Ramos (cell line): ENCODE measurements around the gene ALKBH4.
"Not testable (repeated sequence)": the region's sequence is repeated elsewhere in the genome, so short reads cannot be mapped to it uniquely, and the experiment has no call there.

Experiments used
- in situ Hi-C: fragments of 300-500 bp; cut with MboI; formaldehyde crosslinking; loops from one replicate; pipeline ENCODE4 v1.14.3; 2022; ENCODE audit warnings: low sequenced_read_pairs; ENCODE audit not compliant: unreplicated experiment

Gene ALKBH4, protein sequence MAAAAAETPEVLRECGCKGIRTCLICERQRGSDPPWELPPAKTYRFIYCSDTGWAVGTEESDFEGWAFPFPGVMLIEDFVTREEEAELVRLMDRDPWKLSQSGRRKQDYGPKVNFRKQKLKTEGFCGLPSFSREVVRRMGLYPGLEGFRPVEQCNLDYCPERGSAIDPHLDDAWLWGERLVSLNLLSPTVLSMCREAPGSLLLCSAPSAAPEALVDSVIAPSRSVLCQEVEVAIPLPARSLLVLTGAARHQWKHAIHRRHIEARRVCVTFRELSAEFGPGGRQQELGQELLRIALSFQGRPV

DNA sequence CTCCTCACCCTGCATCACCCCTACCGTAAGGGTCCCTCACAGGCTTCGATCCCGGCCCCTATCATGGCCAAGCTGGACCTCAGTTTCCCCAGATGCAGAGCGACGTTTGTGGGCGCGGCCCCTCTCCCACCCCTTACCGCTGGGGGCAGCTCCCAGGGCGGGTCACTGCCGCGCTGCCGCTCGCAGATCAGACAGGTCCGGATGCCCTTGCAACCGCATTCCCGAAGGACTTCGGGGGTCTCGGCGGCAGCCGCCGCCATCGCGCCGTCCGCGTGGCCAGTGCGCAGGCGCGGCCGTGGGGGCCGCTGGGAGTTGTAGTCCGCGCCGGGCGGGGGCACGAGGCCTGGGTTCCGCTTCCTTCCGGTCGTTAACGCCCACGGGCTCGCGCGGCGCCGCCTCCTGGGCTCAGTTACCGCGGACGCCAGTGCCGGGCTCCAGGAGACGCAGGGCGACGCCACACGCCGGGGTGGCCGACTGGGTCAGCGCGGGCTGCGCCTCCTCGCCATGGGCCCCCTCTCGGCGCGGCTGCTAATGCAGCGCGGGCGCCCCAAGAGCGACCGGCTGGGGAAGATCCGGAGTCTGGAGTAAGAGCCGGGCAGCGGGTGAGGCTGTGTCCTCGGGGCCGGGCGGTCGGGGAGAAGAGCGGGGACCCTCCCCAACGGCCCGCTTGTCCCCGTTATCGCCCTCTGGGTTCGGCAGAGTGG, at the start of gene ALKBH4, which contains the start of gene LRWD1:
ALKBH4 (minus strand) TSS at position 287 of the 704 bp plus-strand sequence; CDS start at position 260, 27 bp downstream.
LRWD1 (plus strand) TSS at position 408 of the 704 bp plus-strand sequence; CDS start at position 505, 97 bp downstream.
- in situ Hi-C loops: loop anchor here (25.0 kb wide), 2 partner anchors 273 to 1602 kb away; partner anchors contain the start of genes FAM185A, SLC12A9 and TRIP6

DNA sequence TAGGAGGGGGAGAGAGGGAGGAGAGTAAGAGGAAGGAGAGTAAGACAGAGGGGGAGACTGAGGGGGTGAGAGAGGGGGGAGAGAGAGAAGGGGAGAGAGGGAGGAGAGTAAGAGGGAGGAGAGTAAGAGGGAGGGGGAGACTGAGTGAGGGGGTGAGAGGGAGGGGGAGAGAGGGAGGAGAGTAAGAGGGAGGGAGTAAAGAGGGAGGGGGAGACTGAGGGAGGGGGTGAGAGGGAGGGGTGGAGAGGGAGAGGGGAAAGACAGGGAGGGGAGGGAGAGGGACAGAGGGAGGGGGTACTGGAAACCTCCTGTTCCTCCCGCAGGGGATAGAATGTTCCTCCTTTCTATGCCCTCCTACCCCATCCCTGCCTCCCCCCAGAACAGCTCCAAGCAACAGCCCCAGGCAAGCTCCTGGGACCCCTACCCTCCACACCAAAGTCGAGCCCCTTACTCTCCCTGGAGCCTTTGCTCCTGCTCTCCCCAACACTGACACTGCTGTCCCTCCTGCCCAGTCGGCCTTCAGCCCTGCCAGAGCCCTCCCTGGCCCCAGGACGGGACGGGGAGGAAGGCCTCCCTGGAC, 48.1 kb upstream of the ALKBH4 start:
- in situ Hi-C loops: not testable (repeated sequence)

DNA sequence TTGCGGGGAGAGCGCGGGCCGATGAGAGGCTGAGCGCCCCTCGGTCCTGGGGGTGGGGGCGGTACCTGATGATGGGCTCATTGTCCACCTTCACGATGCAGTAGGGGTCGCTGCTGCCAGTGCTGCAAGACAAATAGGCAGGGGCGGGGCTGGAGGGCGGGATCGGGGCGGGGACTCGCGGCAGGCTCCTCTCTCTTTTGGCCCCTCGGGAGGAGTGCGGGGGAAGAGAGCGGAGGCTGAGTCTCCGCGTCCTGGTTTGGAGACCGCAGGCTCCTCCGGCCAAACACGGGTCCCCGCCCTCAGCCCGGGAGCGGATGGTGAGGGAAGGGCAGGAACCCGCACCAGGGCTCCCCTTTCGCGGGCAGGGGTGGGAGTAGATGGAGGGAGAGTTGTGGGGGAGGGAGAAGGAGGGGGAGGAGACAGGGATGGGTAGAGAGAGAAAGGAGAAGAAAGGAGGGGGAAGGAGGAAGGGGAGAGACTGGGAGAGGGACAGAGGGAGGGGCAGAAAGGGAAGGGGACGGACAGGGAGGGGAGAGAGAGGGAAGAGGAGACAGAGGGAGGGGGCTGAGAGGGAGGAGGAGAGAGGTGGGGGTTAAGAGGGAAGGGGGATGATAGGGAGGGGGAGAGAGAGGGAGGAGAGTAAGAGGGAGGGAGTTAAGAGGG, 47.3 kb upstream of the ALKBH4 start:
- in situ Hi-C loops: not testable (repeated sequence)

DNA sequence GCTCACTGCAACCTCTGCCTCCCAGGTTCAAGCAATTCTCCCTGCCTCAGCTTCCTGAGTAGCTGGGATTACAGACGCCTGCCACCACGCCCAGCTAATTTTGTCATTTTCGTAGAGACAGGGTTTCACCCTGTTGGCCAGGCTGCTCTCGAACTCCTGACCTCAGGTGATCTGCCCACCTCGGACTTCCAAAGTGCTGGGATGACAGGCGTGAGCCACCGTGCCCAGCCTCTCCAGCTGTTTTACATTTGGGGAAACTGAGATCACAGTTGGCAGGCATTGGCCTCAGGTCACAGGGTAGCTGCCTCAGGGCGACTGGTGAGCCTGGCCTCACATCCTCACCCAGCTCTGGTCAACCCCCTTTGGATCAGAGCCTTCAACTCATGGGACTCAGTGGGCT, 45.9 kb upstream of the ALKBH4 start:
- in situ Hi-C loops: not testable (repeated sequence)

DNA sequence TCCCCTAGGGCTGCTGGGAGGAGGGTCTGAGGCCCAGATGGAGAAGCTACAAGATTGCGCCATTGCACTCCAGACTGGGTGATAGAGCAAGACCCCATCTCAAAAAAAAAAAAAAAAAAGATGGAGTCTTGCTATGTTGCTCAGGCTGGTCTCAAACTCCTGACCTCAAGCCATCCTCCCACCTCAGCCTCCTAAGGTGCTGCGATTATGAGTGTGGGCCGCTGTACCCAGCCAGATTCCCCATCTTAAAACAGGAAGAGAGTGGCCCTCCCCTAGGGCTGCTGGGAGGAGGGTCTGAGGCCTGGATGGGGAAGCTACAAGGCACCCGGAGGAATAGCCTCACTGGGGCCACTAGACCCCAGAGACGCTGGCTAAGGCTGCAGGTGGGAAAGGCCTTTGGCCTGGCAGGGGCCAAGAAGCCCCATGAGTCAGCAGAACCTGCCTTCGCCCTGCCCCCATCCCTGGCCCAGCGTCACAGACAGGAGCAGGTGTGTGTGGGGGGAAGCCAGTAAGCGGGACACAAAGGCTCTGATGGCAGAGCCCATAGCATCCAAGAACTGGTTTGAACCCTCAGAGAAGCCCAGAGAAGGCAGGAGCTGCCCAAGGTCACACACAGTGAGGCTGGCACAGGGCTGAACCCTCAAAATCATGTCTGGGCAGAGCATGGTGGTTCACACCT, 42.9 kb upstream of the ALKBH4 start:
- in situ Hi-C loops: not testable (repeated sequence)

DNA sequence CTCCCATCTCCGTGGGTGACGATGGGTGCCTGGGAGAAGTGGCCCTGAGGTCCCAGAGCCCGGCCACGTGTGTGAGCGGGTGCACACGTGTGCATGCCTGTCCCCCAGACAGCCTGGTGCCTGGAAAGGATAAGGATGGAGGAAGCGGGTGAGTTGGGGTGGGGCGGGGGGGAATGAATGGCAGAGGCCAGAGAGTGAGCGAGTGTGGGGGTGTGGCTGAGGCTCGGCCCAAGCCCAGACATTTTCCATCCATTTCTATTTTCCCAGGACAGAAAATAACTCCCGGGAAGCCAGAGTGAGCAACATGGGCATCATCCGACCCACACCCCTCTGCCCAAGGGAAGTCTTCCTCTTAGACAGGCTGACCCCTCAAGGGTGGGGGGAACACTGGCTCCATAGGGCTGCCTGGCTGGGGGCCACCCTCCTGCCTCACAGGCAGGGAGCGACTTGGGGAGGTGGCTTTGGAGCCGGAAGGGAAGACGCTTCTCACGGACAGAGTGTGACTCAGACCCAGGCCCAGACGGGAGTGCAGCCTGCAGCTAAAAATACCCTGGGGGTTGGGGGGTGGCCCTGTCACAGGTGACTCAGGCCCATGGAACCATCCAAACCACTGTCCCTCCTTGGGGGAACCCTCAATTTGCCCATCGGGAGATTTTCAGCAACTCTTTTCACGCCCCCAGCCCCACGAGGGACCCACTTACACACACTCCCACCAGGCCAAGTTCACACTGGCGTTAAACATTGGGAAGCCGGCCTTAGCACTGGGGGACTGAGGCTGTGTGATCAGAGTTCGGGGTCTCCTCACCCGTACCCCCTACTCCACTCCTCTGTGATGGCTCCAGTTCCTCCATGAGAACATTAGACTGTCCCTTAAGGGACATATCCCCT, 40.9 kb upstream of the ALKBH4 start:
- in situ Hi-C loops: not testable (repeated sequence)

DNA sequence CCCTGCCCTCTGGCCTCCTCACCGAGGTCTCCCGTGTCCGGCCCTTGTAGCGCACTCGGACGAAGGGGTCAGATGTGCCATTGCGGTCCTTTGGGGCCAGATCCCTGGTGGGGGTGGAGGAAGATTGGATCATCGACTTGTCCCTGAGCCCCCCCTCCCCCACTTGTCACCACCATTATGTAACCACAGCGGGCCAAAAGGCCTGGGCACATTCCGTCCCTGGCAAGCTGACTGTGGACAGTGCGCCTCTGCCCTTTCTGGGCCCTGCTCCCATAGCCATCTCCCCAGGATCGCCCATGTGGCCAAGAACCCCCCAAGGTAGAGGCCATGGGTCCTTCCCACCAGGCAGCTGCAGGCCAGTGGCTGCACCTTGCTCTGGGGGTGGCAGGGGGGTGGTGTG, 38.5 kb upstream of the ALKBH4 start:
- in situ Hi-C loops: not testable (repeated sequence)

DNA sequence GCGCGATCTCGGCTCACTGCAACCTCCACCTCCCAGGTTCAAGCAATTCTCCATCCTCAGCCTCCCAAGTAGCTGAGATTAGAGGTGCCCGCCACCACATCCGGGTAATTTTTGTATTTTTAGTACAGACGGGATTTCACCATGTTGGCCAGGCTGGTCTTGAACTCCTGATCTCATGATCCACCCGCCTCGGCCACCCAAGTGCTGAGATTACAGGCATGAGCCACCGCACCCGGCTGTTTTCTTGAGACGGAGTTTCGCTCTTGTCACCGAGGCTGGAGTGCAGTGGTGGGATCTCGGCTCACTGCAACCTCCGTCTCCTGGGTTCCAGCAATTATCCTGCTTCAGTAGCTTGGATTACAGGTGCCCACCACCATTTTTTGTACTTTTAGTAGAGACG, 33.7 kb upstream of the ALKBH4 start:
- in situ Hi-C loops: not testable (repeated sequence)

DNA sequence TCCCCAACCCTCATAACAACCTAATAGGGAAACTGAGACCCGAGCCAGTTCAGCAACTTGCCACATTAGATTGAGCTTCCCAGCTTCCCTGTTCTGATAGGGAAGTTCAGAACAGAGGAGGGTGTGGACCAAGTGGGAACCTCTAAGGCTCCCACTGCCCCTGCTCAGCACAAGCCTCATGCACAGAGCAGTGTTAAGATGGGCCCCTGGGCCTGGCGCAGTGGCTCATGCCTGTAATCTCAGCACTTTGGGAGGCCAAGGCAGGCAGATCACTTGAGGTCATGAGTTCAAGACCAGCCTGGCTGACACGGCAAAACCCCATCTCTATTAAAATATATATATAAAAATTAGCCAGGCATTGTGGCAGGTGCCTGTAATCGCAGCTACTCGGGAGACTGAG, 32.6 kb upstream of the ALKBH4 start:
- in situ Hi-C loops: not testable (repeated sequence)

DNA sequence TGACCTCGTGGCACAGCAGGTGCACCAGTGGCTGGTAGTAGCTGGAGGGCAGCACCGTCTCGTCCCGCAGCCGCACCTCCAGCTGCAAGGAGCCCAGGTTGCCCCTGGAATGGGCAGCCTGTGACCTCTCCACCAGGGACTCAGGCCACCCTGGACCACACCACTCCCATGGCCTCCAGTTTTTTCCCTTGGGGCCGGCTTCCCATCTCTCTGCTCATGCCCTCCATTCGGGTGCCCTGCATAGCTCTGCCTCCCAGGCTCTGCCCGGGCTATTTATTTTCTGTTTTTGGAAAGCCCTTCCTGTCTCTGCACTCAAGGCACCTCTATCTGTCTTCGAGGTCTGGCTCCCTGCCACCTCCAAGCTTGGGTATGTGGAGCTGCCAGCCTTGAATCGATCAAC, 32.2 kb upstream of the ALKBH4 start:
- in situ Hi-C loops: not testable (repeated sequence)

DNA sequence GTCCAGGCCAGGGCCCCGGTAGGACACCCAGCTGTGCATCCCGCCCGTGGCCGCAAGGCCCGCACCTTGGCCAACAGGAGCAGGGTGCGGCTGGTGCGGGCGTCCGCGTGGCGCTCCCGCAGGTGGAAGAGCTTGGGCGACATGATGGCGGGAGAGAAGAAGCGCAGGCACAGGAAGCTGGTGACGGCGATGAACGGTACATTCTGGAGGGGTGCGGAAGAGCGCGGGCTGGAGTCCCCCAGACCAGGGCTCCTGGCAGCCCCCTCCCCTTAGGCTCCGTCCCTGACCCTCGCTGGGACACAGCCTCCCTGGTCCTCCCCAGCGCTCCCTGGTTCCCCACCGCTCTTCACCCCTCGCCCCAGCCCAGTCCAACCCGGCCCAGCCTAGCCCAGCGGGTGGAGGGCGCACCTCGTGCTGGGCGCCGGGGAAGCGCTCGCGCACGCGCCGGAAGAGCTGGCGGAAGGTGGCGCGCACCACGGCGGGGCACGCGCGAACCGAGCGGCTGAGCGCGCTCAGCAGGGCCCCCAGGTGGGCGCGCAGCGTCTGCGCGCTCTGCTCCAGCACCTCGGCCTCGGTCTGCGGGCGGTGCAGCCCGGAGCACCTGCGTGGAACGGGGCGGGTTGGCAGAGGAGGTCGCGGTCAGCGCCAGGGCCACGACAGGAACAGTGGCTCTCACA, 29.9 kb upstream of the ALKBH4 start:
- in situ Hi-C loops: not testable (repeated sequence)

DNA sequence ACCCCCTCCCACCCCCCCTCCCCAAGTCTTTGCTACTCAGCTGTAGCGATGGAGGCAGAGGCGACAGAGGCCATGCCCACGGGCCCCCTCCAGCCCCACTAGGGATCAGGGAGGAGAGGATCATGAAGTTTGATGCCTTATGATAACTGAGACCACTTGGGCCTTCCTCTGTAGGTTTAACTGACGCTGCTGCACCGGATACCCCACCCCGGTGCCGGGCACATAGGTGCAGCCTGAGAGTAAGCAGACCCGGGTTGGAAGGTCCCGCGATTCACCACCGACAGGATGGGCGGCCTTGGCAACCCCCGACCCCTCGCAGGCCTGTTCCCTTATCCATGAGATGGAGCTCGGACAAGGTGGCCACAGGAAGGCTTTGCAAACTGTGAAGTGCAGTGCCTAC, 29.4 kb upstream of the ALKBH4 start:
- in situ Hi-C loops: not testable (repeated sequence)

DNA sequence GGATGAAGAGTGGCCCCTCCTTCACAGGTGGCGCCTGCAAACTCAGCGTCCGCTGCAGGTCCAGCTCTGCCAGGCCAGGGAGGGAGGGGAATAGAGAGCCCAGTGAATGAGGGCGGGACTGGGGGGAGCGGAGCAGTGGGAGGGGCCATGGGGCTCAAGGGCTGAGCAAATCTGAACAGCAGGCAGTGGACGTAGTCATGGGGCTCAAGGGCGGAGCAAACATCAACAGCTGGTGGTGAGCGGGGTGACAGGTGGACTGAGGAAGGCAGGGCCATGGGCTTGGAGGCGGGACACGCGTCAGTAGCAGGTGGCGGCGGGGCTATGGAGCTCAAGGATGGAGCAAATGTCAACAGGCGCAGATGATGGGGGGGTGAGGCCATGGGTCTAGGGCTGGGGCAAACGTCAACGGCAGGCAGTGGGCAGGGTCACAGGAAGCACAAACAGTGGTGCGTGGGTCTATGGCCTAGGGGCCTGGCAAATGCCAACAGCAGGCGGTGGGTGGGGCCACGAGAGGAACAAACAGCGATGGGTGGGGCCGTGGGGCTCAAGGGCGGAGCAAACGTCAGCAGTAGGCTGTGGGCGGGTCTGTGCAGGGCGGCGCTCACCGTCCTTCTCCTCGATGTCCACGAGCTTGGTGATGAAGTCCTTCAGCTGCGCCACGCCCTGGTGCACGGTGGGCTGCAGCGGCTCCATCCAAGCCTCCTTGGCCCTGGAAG, 28.7 kb upstream of the ALKBH4 start:
- in situ Hi-C loops: not testable (repeated sequence)

DNA sequence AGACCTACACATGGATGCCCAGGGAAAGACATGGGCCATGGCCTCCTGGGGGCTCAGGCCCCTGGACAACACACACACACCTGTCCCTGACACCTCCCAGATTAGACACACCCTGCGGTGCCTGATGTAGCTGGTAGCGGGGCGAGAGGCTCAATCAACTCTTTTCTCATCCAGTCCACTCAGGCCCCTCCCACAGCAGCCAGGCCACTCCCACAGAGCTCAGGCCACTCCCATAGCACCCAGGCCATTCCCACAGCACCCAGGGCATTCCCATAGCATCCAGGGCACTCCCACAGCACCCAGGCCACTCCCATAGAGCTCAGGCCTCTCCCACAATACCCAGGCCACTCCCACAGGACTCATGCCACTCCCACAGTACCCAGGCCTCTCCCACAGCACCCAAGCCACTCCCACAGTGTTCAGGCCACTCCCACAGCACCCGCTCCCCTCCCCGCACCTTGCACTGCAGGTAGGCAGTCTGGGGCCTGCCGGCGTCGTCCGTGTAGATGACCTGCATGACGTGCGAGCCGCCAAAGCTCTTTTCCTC, 25.9 kb upstream of the ALKBH4 start:
- in situ Hi-C loops: not testable (repeated sequence)

DNA sequence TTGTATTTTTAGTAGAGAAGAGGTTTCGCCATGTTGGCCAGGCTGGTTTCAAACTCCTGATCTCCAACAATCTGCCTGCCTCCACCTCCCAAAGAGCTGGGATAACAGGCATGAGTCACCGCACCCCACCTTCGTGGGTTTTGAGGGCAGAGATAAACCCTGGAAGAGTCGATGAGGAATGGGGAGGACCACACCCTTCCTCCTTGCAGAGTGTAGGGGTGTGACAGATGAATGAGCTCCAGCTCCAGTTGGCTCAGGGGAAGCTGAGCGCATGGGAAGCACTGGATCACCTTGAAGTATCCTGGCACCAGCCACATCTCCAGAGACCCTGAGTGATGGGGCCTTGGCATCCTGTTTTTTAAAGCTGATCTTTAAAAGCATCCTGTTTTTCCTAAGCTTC, 19.7 kb upstream of the ALKBH4 start:
- in situ Hi-C loops: not testable (repeated sequence)

DNA sequence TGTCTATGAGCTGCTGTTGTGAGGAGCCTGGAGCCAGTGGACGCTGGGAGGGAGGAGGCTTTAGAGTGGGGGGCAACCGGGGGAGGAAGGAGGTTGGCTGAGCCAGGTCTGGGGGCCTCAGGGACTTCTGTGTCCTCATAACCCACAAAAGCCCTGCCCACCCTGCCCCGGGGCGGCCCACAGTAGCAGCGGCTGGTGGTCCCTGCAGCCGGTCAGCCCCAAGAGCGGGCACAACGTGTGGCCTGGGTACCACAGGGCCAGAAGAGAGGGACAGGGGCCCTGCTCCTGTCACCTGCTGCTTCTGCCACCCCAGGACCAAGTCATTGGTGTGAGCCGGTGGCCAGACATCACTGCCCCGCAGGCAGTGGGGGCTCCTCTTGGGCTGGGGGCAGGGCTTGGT, 17.3 kb upstream of the ALKBH4 start:
- in situ Hi-C loops: not testable (repeated sequence)

DNA sequence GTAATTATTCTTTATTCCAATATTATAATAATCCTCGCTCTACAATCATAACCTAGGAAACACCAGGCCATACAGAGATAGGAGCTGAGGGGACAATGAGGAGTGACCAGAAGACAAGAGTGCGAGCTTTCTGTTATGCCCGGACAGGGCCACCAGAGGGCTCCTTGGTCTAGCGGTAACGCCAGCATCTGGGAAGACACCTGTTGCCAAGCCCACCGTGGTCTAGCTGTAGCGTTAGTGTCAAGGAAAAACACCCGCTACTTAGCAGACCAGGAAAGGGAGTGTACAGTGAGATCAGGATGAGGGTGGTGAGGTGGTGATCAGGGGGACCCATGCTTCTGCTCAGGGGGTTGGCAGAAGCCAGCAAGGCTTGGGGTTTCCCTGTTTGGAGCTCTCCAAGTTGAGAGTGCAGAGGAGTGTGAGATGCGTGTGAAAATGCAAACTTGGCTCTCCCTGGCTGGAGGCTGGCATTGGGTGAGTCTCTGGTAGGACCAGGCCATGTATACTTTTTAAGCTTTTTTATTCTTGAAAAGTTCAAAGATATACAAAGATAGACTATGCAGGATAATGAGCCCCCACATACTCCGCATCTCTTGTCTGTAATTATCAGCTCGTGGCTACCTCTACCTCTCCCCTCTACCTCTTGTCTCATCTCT, 15.4 kb upstream of the ALKBH4 start:
- in situ Hi-C loops: not testable (repeated sequence)
